Loucy (cell line): Measurements from ENCODE around the gene CCDC69.
"Not testable (repeated sequence)": the region's sequence is repeated elsewhere in the genome, so short reads cannot be mapped to it uniquely, and the experiment has no call there.

Experiments
- H2AFZ ChIP-seq: fragments of 200-600 bp; sonication (generic); 2 replicates; pipeline ENCODE4 v1.6.0; 2016; ENCODE audit warnings: antibody characterized with exemption, mild to moderate bottlenecking, low read length, moderate library complexity
- H3F3A ChIP-seq: fragments of 200-600 bp; 2 replicates; pipeline ENCODE4 v1.6.0; 2016; ENCODE audit warnings: antibody characterized with exemption, low read depth, mild to moderate bottlenecking
- H3K27me3 ChIP-seq: fragments of 200-600 bp; sonication (generic); 2 replicates; pipeline ENCODE4 v1.6.1; 2014; ENCODE audit warnings: low read length, mild to moderate bottlenecking; ENCODE audit not compliant: insufficient read depth, poor library complexity, severe bottlenecking
- H3K36me3 ChIP-seq: fragments of 200-600 bp; sonication (generic); 2 replicates; pipeline ENCODE4 v1.6.1; 2016; ENCODE audit warnings: low read length; ENCODE audit not compliant: insufficient read depth
- H3K4me1 ChIP-seq: fragments of 200-600 bp; sonication (generic); 2 replicates; pipeline ENCODE4 v1.5.1; 2014; ENCODE audit warnings: low read length, mild to moderate bottlenecking; ENCODE audit not compliant: insufficient read depth, poor library complexity, severe bottlenecking
- H3K4me2 ChIP-seq: fragments of 200-600 bp; sonication (generic); 2 replicates; pipeline ENCODE4 v1.6.0; 2014; ENCODE audit warnings: antibody characterized with exemption, low read length, low read depth, mild to moderate bottlenecking; ENCODE audit not compliant: poor library complexity, severe bottlenecking
- H3K4me3 ChIP-seq: fragments of 200-600 bp; sonication (generic); 2 replicates; pipeline ENCODE4 v1.5.1; 2014; ENCODE audit warnings: low read length, mild to moderate bottlenecking, mixed read lengths; ENCODE audit not compliant: poor library complexity, severe bottlenecking
- H3K79me2 ChIP-seq: fragments of 200-600 bp; sonication (generic); 2 replicates; pipeline ENCODE4 v1.6.1; 2014; ENCODE audit warnings: low read length; ENCODE audit not compliant: insufficient read depth
- H3K9ac ChIP-seq: fragments of 200-600 bp; sonication (generic); 2 replicates; pipeline ENCODE4 v1.6.0; 2014; ENCODE audit warnings: mild to moderate bottlenecking, low read depth, low read length, moderate library complexity; ENCODE audit not compliant: poor library complexity, severe bottlenecking
- H3K9me2 ChIP-seq: fragments of 200-600 bp; sonication (generic); replicated peaks from 2 replicates; pipeline ENCODE4 v1.6.1; 2016; ENCODE audit warnings: low read depth, low read length, mixed read lengths
- H3K9me3 ChIP-seq: fragments of 200-600 bp; sonication (generic); 2 replicates; pipeline ENCODE4 v1.6.1; 2014; ENCODE audit warnings: mild to moderate bottlenecking, antibody characterized with exemption, low read length, low read depth; ENCODE audit not compliant: insufficient read depth
- H4K20me1 ChIP-seq: fragments of 200-600 bp; sonication (generic); 2 replicates; pipeline ENCODE4 v1.6.0; 2014; ENCODE audit warnings: antibody characterized with exemption, low read length, mild to moderate bottlenecking; ENCODE audit not compliant: insufficient read depth, poor library complexity, severe bottlenecking
- CTCF ChIP-seq: fragments of 200-600 bp; sonication (generic); conservative IDR thresholded peaks from 2 replicates; pipeline ENCODE4 v1.5.1; 2014; ENCODE audit warnings: mild to moderate bottlenecking, antibody characterized with exemption, low read length
- EZH2phosphoT487 ChIP-seq: fragments of 200-600 bp; IDR thresholded peaks from 2 replicates; pipeline ENCODE4 v1.6.1; 2018; ENCODE audit warnings: antibody characterized with exemption, mild to moderate bottlenecking, moderate library complexity, borderline replicate concordance

CCDC69 gene

GRCh38 chr5:151257731-151258181, 33.9 kb upstream of the CCDC69 start:
- no peaks in the 10 kb centered on the region for H3K79me2 ChIP-seq
- no peak overlapping the region for H3K4me3 ChIP-seq
- no peaks in the 10 kb centered on the region for H3F3A ChIP-seq
- H3K9ac ChIP-seq = no peak overlapping the region
- TF ChIP-seq EZH2phosphoT487 (no peak), CTCF (no peak)
- H3K27me3 ChIP-seq = no peaks in the 10 kb centered on the region
- peaks cover 18% of the 10 kb centered on the region for H3K4me1 ChIP-seq
- no peak overlapping the region for H3K4me2 ChIP-seq
- no peaks in the 10 kb centered on the region for H3K9me2 ChIP-seq
- H4K20me1 ChIP-seq = no peaks in the 10 kb centered on the region
- H3K36me3 ChIP-seq = no peaks in the 10 kb centered on the region; the same call in 1 of the 2 replicates
- H2AFZ ChIP-seq = no peak overlapping the region
- no peaks in the 10 kb centered on the region for H3K9me3 ChIP-seq

DNA sequence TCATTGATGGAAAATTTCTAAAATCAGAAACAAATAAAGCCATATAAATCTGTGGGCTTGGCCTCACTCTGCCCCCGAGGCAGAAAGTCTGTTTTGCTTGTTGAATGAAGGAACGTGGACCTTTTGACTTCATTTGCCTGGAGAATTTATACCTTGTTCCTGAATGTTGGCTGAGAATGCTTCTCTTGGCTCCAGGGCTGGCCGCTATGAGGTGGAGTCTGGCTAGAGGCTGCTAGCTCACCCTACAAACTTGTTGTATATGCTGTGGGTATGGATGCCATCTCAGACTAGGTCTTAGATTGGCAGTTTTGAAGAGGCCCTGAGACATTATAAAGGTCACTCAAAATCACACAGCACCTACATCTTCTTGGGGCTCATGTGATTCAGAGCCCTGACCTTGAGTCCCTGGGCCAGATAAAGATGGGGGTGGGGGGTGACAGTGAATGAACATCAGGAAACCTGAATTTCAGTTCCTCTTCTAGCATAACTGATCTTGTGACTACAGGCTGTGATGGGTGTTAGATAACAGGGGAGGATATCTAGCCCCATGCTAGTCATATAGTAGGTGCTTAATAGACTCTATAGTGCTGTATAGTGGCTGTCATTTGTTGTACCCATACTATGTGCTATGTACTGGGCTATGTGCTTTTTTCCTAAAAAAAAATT, 31.9 kb upstream of the CCDC69 start:
- no peaks in the 10 kb centered on the region for H3K36me3 ChIP-seq
- no peak overlapping the region for H3K4me3 ChIP-seq

GRCh38 chr5:151254990-151255389, 31.1 kb upstream of the CCDC69 start:
- H3K79me2 ChIP-seq, H3K9ac ChIP-seq, H3K9me3 ChIP-seq, H3K4me2 ChIP-seq, H3K27me3 ChIP-seq, H3K36me3 ChIP-seq, H3K4me3 ChIP-seq, H4K20me1 ChIP-seq, H2AFZ ChIP-seq, H3K9me2 ChIP-seq, H3F3A ChIP-seq: not testable (repeated sequence)
- H3K4me1 ChIP-seq = peaks cover 29% of the 10 kb centered on the region

More for the DNA sequence above, 31.9 kb upstream of the CCDC69 start:
- no peak for TF ChIP-seq CTCF
- TF ChIP-seq EZH2phosphoT487 = no peak
- Histone ChIP-seq H3K9ac (no peak overlapping the region), H3K4me2 (peak overlapping the region; percentile 5), H3K27me3 (no peaks in the 10 kb centered on the region), H3K9me3 (no peaks in the 10 kb centered on the region), H4K20me1 (no peaks in the 10 kb centered on the region), H3K9me2 (no peaks in the 10 kb centered on the region), H3K79me2 (no peaks in the 10 kb centered on the region), H3K4me1 (peaks cover 29% of the 10 kb centered on the region), H2AFZ (no peak overlapping the region), H3F3A (no peaks in the 10 kb centered on the region)

- H3K4me3 ChIP-seq = no peak overlapping the region
These were observed 30.7 kb upstream of the CCDC69 start for GRCh38 chr5:151254556-151254955.

More at GRCh38 chr5:151254556-151254955, 30.7 kb upstream of the CCDC69 start:
- Histone ChIP-seq H3K4me2 (no peak overlapping the region), H2AFZ (no peak overlapping the region), H3F3A (no peaks in the 10 kb centered on the region), H3K9me3 (no peaks in the 10 kb centered on the region), H3K9me2 (no peaks in the 10 kb centered on the region), H3K79me2 (no peaks in the 10 kb centered on the region), H4K20me1 (no peaks in the 10 kb centered on the region), H3K36me3 (no peaks in the 10 kb centered on the region), H3K27me3 (no peaks in the 10 kb centered on the region), H3K9ac (no peak overlapping the region), H3K4me1 (peaks cover 29% of the 10 kb centered on the region)
- no peak for TF ChIP-seq CTCF
- TF ChIP-seq EZH2phosphoT487 = no peak
